Neural progenitor cell (in vitro differentiated cells): ENCODE data around the gene PCDHB5. TPM values are rescaled to one million over a fixed set of nuclear protein-coding genes. Genes with fewer than 3 reads are reported as not detected.
"Not testable (repeated sequence)": the region's sequence is repeated elsewhere in the genome, so short reads cannot be mapped to it uniquely, and the experiment has no call there.

Source experiments
- DNase-seq: peaks from one replicate; pipeline ENCODE4 v3.0.0-alpha.2; 2016; ENCODE audit warnings: low spot score
- H2AFZ ChIP-seq: fragments of 200-600 bp; sonication (generic); replicated peaks from 2 replicates; pipeline ENCODE4 v1.6.1; 2016; ENCODE audit warnings: antibody characterized with exemption
- H3F3A ChIP-seq: fragments of 200-600 bp; sonication (generic); 2 replicates; pipeline ENCODE4 v1.6.1; 2016; ENCODE audit warnings: antibody characterized with exemption, low read depth
- H3K27ac ChIP-seq: fragments of 200-600 bp; sonication (generic); 2 replicates; pipeline ENCODE4 v1.5.1; 2016; ENCODE audit warnings: mild to moderate bottlenecking
- H3K27me3 ChIP-seq: fragments of 200-600 bp; sonication (generic); 2 replicates; pipeline ENCODE4 v1.6.1; 2016; ENCODE audit warnings: mild to moderate bottlenecking, moderate library complexity
- H3K36me3 ChIP-seq: fragments of 200-600 bp; sonication (generic); 2 replicates; pipeline ENCODE4 v1.5.1; 2016
- H3K4me1 ChIP-seq: fragments of 200-600 bp; sonication (generic); 2 replicates; pipeline ENCODE4 v1.6.1; 2016; ENCODE audit warnings: mixed run types
- H3K4me2 ChIP-seq: fragments of 200-600 bp; sonication (generic); 2 replicates; pipeline ENCODE4 v1.6.1; 2016
- H3K4me3 ChIP-seq: fragments of 200-600 bp; sonication (generic); 2 replicates; pipeline ENCODE4 v1.5.1; 2016
- H3K79me2 ChIP-seq: fragments of 200-600 bp; sonication (generic); 2 replicates; pipeline ENCODE4 v1.6.1; 2016; ENCODE audit warnings: low read depth
- H3K9ac ChIP-seq: fragments of 200-600 bp; sonication (generic); 2 replicates; pipeline ENCODE4 v1.6.1; 2016
- H3K9me3 ChIP-seq: fragments of 200-600 bp; sonication (generic); 2 replicates; pipeline ENCODE4 v1.5.1; 2016; ENCODE audit warnings: low read depth
- H4K20me1 ChIP-seq: fragments of 200-600 bp; sonication (generic); 2 replicates; pipeline ENCODE4 v1.6.1; 2016; ENCODE audit warnings: low read depth
- H3K27ac Mint-ChIP-seq: 3 replicates; pipeline ENCODE4 v1.8.0; 2021; ENCODE audit warnings: mixed read lengths
- H3K27me3 Mint-ChIP-seq: 2 replicates; pipeline ENCODE4 v1.8.0; 2022; ENCODE audit warnings: low read depth, mild to moderate bottlenecking, inconsistent platforms, moderate library complexity, mixed read lengths; ENCODE audit not compliant: insufficient read depth
- H3K36me3 Mint-ChIP-seq: 3 replicates; pipeline ENCODE4 v1.8.0; 2021; ENCODE audit warnings: mixed read lengths
- H3K4me1 Mint-ChIP-seq: 3 replicates; pipeline ENCODE4 v1.8.0; 2021; ENCODE audit warnings: mixed read lengths
- H3K4me3 Mint-ChIP-seq: 3 replicates; pipeline ENCODE4 v1.8.0; 2021; ENCODE audit warnings: mild to moderate bottlenecking, moderate library complexity, mixed read lengths
- H3K9me3 Mint-ChIP-seq: 3 replicates; pipeline ENCODE4 v1.8.0; 2020; ENCODE audit warnings: mixed read lengths
- EZH2 ChIP-seq: fragments of 200-600 bp; sonication (generic); IDR thresholded peaks from 2 replicates; pipeline ENCODE4 v1.6.1; 2017; ENCODE audit warnings: antibody characterized with exemption, mild to moderate bottlenecking, moderate library complexity
- EZH2phosphoT487 ChIP-seq: fragments of 200-600 bp; sonication (generic); IDR thresholded peaks from 2 replicates; pipeline ENCODE4 v1.6.1; 2017; ENCODE audit warnings: antibody characterized with exemption
- total RNA-seq: library from RNA; depleted of rRNA; stranded (reverse); fragments of >200 nt; gene quantifications from 2 replicates; pipeline ENCODE4 v1.2.3, GENCODE V29; 2015; ENCODE audit warnings: low replicate concordance
- TF ChIP-seq, protein P1 (sequence below): fragments of 200-600 bp; sonication (generic); IDR thresholded peaks from 2 replicates; pipeline ENCODE4 v1.5.1; 2017; ENCODE audit warnings: antibody characterized with exemption, mild to moderate bottlenecking

Gene PCDHB5
- total RNA-seq, 1 donor from 2014 or later, result 15.2 TPM

DNA sequence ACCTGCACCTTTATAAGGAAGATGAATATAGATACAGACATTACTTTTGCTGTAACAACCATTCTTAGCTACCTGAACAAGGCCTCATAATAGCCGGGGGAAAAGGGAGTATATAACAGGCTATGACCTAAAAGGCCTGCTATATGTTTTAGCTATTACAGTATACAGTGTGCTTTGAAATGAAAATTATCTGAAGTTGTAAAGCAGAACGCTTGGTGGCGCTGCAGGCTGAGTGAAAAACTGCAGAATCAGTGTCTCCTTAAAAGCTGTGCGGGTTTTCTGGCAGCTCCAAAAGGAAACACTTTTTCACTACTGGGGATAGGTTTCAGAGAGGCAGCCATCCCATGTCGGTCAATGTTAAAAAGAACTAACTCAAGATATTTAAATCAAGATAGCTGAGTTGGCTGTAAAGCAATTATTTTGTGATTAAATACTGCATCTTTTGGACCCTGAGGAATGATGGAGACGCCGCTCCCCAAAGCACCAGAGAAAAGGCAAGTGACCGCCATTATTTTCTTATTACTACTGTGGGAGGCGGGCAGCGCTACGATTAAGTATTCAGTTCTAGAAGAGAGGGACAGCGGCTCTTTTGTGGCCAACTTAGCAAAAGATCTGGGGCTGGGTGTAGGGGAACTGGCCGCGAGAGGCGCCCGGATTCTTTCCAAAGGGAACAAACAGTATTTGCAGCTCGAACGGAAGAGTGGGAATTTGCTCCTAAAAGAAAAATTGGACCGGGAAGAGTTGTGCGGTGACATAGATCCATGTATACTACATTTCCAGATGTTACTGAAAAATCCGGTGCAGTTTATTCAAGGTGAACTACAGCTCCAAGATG lies 20.8 kb downstream of the PCDHB5 start:
- no peak overlapping the region for H3K9ac ChIP-seq
- DNase-seq, result peak; percentile 13
- H3K27ac ChIP-seq, result no peak overlapping the region
- no peak overlapping the region for H2AFZ ChIP-seq
- H3K4me1 ChIP-seq, result no peaks in the 10 kb centered on the region
- TF ChIP-seq EZH2phosphoT487, result no peak
- TF ChIP-seq, protein P1, sequence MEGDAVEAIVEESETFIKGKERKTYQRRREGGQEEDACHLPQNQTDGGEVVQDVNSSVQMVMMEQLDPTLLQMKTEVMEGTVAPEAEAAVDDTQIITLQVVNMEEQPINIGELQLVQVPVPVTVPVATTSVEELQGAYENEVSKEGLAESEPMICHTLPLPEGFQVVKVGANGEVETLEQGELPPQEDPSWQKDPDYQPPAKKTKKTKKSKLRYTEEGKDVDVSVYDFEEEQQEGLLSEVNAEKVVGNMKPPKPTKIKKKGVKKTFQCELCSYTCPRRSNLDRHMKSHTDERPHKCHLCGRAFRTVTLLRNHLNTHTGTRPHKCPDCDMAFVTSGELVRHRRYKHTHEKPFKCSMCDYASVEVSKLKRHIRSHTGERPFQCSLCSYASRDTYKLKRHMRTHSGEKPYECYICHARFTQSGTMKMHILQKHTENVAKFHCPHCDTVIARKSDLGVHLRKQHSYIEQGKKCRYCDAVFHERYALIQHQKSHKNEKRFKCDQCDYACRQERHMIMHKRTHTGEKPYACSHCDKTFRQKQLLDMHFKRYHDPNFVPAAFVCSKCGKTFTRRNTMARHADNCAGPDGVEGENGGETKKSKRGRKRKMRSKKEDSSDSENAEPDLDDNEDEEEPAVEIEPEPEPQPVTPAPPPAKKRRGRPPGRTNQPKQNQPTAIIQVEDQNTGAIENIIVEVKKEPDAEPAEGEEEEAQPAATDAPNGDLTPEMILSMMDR, result peak; percentile 54
- no peak for TF ChIP-seq EZH2
- Mint-ChIP-seq H3K36me3 (no peaks in the 10 kb centered on the region), H3K4me1 (no peaks in the 10 kb centered on the region), H3K27ac (no peak overlapping the region), H3K4me3 (no peak overlapping the region), H3K27me3 (peaks cover 2% of the 10 kb centered on the region), H3K9me3 (peaks cover 40% of the 10 kb centered on the region)
- no peaks in the 10 kb centered on the region for H3K9me3 ChIP-seq
- no peaks in the 10 kb centered on the region for H4K20me1 ChIP-seq
- no peaks in the 10 kb centered on the region for H3F3A ChIP-seq
- H3K27me3 ChIP-seq, result no peaks in the 10 kb centered on the region
- H3K79me2 ChIP-seq, result no peaks in the 10 kb centered on the region
- no peak overlapping the region for H3K4me2 ChIP-seq
- no peaks in the 10 kb centered on the region for H3K36me3 ChIP-seq
- no peak overlapping the region for H3K4me3 ChIP-seq

DNA sequence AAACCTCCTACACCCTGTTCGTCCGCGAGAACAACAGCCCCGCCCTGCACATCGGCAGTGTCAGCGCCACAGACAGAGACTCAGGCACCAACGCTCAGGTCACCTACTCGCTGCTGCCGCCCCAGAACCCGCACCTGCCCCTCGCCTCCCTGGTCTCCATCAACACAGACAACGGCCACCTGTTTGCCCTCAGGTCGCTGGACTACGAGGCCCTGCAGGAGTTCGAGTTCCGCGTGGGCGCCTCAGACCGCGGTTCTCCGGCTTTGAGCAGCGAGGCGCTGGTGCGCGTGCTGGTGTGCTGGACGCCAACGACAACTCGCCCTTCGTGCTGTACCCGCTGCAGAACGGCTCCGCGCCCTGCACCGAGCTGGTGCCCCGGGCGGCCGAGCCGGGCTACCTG lies 22.4 kb downstream of the PCDHB5 start:
- H3K27ac Mint-ChIP-seq, result not testable (repeated sequence)

DNA sequence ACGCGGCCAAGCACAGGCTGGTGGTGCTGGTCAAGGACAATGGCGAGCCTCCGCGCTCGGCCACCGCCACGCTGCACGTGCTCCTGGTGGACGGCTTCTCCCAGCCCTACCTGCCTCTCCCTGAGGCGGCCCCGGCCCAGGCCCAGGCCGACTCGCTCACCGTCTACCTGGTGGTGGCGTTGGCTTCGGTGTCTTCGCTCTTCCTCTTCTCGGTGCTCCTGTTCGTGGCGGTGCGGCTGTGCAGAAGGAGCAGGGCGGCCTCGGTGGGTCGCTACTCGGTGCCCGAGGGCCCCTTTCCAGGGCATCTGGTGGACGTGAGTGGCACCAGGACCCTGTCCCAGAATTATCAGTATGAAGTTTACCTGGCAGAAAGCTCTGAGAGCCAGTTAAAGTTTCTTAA lies 22.9 kb downstream of the PCDHB5 start:
- peaks cover 28% of the 10 kb centered on the region for H3K9me3 Mint-ChIP-seq
- H3K4me3 Mint-ChIP-seq, H3K27me3 ChIP-seq, H4K20me1 ChIP-seq, H3K79me2 ChIP-seq, H3F3A ChIP-seq, H3K4me3 ChIP-seq, H3K4me1 Mint-ChIP-seq, H3K36me3 Mint-ChIP-seq, H3K27ac ChIP-seq, H3K4me1 ChIP-seq, H3K9me3 ChIP-seq, DNase-seq, H3K4me2 ChIP-seq, H3K36me3 ChIP-seq, H3K27me3 Mint-ChIP-seq, H3K9ac ChIP-seq, H3K27ac Mint-ChIP-seq, H2AFZ ChIP-seq: not testable (repeated sequence)

More for the DNA sequence above, 22.4 kb downstream of the PCDHB5 start:
- not testable (repeated sequence) for H3K36me3 ChIP-seq, H4K20me1 ChIP-seq, H3K4me1 Mint-ChIP-seq, H3K27ac ChIP-seq, DNase-seq, H3K79me2 ChIP-seq, H3K4me2 ChIP-seq, H3K9me3 ChIP-seq, H2AFZ ChIP-seq, H3F3A ChIP-seq, H3K27me3 Mint-ChIP-seq, H3K9ac ChIP-seq, H3K36me3 Mint-ChIP-seq, H3K4me3 Mint-ChIP-seq, H3K4me1 ChIP-seq, H3K27me3 ChIP-seq, H3K4me3 ChIP-seq
- H3K9me3 Mint-ChIP-seq, result peaks cover 30% of the 10 kb centered on the region

DNA sequence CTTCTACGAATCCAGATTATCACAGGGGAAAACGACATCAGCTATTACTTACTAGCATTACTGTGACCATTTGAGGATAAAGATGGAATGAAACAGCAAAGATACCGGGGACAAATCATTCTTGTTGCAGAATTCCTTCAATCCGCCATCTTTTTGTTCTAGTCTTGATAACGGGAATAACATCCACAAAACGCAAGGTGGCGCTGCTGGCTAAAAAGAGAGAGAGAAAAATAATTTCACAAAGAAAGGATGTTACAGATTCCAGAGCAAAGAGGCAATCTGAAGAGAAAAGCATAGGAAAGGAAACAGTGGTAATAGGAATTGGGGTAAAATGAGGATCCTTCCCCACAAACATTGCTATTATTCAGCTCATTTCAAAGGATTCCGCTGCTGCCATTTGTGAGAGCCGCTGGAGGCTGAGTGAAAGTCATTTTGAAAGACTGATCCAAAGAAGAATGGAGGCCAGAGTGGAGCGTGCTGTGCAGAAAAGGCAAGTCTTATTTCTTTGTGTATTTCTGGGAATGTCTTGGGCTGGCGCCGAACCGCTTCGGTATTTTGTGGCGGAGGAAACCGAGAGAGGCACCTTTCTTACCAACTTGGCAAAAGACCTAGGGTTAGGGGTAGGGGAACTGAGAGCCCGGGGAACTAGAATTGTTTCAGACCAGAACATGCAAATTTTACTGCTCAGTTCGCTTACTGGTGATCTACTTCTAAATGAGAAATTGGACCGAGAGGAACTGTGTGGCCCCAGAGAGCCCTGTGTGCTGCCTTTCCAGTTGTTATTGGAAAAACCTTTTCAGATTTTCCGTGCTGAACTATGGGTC lies 37.6 kb downstream of the PCDHB5 start, which contains the start of gene PCDHB7:
Gene PCDHB7 (plus strand): TSS at position 264 of the 824 bp plus-strand sequence. CDS start 192 bp downstream, at position 456.
- Mint-ChIP-seq H3K4me3 (no peak within 1 kb of the TSS), H3K9me3 (peaks cover 24% of the 10 kb centered on the region), H3K27me3 (peaks cover 6% of the 10 kb centered on the region), H3K4me1 (no peaks in the 10 kb centered on the region), H3K27ac (no peak within 1 kb of the TSS), H3K36me3 (no peaks in the 10 kb centered on the region)
- no peak within 1 kb of the TSS for H3K27ac ChIP-seq
- H3K9ac ChIP-seq, result no peak within 1 kb of the TSS
- H3K27me3 ChIP-seq, result no peaks in the 10 kb centered on the region
- no peaks in the 10 kb centered on the region for H3K4me1 ChIP-seq
- TF ChIP-seq EZH2, result no peak
- TF ChIP-seq, protein P1, result peak; percentile 65
- no peaks in the 10 kb centered on the region for H3K36me3 ChIP-seq
- H3F3A ChIP-seq, result no peaks in the 10 kb centered on the region
- peak; percentile 52 for DNase-seq
- peak within 1 kb of the TSS; percentile 77 for H2AFZ ChIP-seq
- no peaks in the 10 kb centered on the region for H3K79me2 ChIP-seq
- no peaks in the 10 kb centered on the region for H4K20me1 ChIP-seq
- H3K9me3 ChIP-seq, result no peaks in the 10 kb centered on the region
- no peak within 1 kb of the TSS for H3K4me3 ChIP-seq
- H3K4me2 ChIP-seq, result no peak within 1 kb of the TSS

DNA sequence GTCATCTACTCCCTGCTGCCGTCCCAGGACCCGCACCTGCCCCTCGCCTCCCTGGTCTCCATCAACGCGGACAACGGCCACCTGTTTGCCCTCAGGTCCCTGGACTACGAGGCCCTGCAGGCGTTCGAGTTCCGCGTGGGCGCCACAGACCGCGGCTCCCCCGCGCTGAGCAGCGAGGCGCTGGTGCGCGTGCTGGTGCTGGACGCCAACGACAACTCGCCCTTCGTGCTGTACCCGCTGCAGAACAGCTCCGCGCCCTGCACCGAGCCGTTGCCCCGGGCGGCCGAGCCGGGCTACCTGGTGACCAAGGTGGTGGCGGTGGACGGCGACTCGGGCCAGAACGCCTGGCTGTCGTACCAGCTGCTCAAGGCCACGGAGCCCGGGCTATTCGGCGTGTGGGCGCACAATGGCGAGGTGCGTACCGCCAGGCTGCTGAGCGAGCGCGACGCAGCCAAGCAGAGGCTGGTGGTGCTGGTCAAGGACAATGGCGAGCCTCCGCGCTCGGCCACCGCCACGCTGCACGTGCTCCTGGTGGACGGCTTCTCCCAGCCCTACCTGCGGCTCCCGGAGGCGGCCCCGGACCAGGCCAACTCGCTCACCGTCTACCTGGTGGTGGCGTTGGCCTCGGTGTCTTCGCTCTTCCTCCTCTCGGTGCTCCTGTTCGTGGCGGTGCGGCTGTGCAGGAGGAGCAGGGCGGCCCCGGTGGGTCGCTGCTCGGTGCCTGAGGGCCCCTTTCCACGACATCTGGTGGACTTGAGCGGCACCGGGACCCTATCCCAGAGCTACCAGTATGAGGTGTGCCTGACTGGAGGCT lies 39.5 kb downstream of the PCDHB5 start:
- H3K4me1 ChIP-seq, H3K36me3 ChIP-seq, H3K36me3 Mint-ChIP-seq, H3K79me2 ChIP-seq, H3K27me3 Mint-ChIP-seq, H3K9me3 ChIP-seq, H4K20me1 ChIP-seq, H3K9ac ChIP-seq, H3K4me3 Mint-ChIP-seq, H3K27ac ChIP-seq, H2AFZ ChIP-seq, H3K27ac Mint-ChIP-seq, H3K4me1 Mint-ChIP-seq, H3K4me2 ChIP-seq, H3K4me3 ChIP-seq, H3K27me3 ChIP-seq, H3F3A ChIP-seq, DNase-seq: not testable (repeated sequence)
- H3K9me3 Mint-ChIP-seq, result peaks cover 19% of the 10 kb centered on the region
